HG03066 (cell line): ENCODE measurements around the gene CD247.

Source experiments
- ATAC-seq: cut with Tn5 transposase; IDR thresholded peaks from one replicate; pipeline ENCODE4 v1.9.1; 2021; ENCODE audit warnings: low read depth; ENCODE audit not compliant: unreplicated experiment

CD247 gene

GRCh38 chr1:167465018-167465417, 53.3 kb downstream of the CD247 start:
- no peak for ATAC-seq

- no peak for ATAC-seq
These were observed 54.3 kb downstream of the CD247 start for GRCh38 chr1:167463875-167464575.

GRCh38 chr1:167463080-167463479, 55.2 kb downstream of the CD247 start:
- no peak for ATAC-seq

GRCh38 chr1:167462341-167462740, 56.0 kb downstream of the CD247 start:
- no peak for ATAC-seq

GRCh38 chr1:167460836-167461235, 57.5 kb downstream of the CD247 start:
- ATAC-seq, result no peak

GRCh38 chr1:167457936-167458584, 60.3 kb downstream of the CD247 start:
- no peak for ATAC-seq

- no peak for ATAC-seq
These were observed 61.4 kb downstream of the CD247 start for GRCh38 chr1:167456926-167457325.

GRCh38 chr1:167456524-167456923, 61.8 kb downstream of the CD247 start:
- ATAC-seq, result no peak

GRCh38 chr1:167455786-167456446, 62.4 kb downstream of the CD247 start:
- peak; percentile 28 for ATAC-seq

GRCh38 chr1:167454894-167455785, 63.2 kb downstream of the CD247 start:
- ATAC-seq, result peak; percentile 67

GRCh38 chr1:167454304-167454893, 63.9 kb downstream of the CD247 start:
- ATAC-seq, result no peak

GRCh38 chr1:167453123-167453522, 65.2 kb downstream of the CD247 start:
- no peak for ATAC-seq

- ATAC-seq, result no peak
These were observed 65.8 kb downstream of the CD247 start for GRCh38 chr1:167452483-167452882.

- no peak for ATAC-seq
These were observed 67.5 kb downstream of the CD247 start for GRCh38 chr1:167450843-167451242.

- ATAC-seq, result peak; percentile 87
These were observed 70.7 kb downstream of the CD247 start for GRCh38 chr1:167447521-167448136.

GRCh38 chr1:167446966-167447365, 71.4 kb downstream of the CD247 start:
- no peak for ATAC-seq

- ATAC-seq, result no peak
These were observed 74.6 kb downstream of the CD247 start for GRCh38 chr1:167443757-167444156.

- no peak for ATAC-seq
These were observed 75.3 kb downstream of the CD247 start for GRCh38 chr1:167442854-167443565.

GRCh38 chr1:167442142-167442848, 76.0 kb downstream of the CD247 start:
- peak; percentile 76 for ATAC-seq
